Measurements from ENCODE around the gene MYO18B.

The MYO18B gene

DNA sequence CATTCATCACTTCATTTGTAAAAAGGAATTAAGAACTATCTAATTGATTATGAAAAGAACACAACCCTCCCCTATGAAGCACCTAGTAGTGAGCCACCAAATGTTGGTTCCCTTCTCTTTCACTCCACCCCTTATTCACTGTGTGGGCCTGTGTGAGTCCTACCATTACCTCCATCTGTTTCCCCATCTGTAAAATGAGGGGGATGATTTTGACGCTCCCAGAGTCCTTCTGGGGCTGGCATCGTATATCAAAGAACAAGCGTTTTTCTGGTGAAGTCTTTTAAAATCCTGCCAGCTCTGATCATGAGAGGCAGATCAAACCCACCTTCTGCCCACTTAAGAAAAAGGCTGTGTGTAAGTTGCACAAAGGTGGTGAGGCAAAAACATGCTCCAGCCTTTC lies 330.6 kb downstream of the MYO18B start:
- Histone ChIP-seq H3K4me1 (ENCODE audit: low read length) (no peaks in the 10 kb centered on the region), H4K20me1 (ENCODE audit: insufficient read depth, low read length) (no peaks in the 10 kb centered on the region), H3K36me3 (replicated peaks; ENCODE audit: insufficient read depth, low read length) (no peaks in the 10 kb centered on the region), H3F3A (ENCODE audit: insufficient read depth, low read length) (no peaks in the 10 kb centered on the region), H3K4me2 (ENCODE audit: low read depth, low read length) (no peak overlapping the region), H3K9me3 (replicated peaks; ENCODE audit: insufficient read depth, low read length) (no peaks in the 10 kb centered on the region), H2AFZ (ENCODE audit: low read length) (no peak overlapping the region), H3K27ac (ENCODE audit: low read length) (no peak overlapping the region), H3K9me2 (replicated peaks; ENCODE audit: insufficient read depth, low read length) (no peaks in the 10 kb centered on the region), H3K27me3 (replicated peaks; ENCODE audit: insufficient read depth, low read length) (peaks cover 39% of the 10 kb centered on the region), H3K79me2 (ENCODE audit: low read length) (no peaks in the 10 kb centered on the region), H3K4me3 (ENCODE audit: low read length) (no peak overlapping the region), H3K9ac (ENCODE audit: low read length) (no peak overlapping the region)
- no peak for DNase-seq
- TF ChIP-seq EZH2 (optimal IDR thresholded peaks at IDR 0.05; ENCODE audit: low read depth, low read length) (no peak), EZH2phosphoT487 (IDR thresholded peaks at IDR 0.05; ENCODE audit: low read length) (no peak)
- TF ChIP-seq, protein P1, sequence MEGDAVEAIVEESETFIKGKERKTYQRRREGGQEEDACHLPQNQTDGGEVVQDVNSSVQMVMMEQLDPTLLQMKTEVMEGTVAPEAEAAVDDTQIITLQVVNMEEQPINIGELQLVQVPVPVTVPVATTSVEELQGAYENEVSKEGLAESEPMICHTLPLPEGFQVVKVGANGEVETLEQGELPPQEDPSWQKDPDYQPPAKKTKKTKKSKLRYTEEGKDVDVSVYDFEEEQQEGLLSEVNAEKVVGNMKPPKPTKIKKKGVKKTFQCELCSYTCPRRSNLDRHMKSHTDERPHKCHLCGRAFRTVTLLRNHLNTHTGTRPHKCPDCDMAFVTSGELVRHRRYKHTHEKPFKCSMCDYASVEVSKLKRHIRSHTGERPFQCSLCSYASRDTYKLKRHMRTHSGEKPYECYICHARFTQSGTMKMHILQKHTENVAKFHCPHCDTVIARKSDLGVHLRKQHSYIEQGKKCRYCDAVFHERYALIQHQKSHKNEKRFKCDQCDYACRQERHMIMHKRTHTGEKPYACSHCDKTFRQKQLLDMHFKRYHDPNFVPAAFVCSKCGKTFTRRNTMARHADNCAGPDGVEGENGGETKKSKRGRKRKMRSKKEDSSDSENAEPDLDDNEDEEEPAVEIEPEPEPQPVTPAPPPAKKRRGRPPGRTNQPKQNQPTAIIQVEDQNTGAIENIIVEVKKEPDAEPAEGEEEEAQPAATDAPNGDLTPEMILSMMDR (IDR thresholded peaks at IDR 0.05; ENCODE audit: low read length) = no peak

DNA sequence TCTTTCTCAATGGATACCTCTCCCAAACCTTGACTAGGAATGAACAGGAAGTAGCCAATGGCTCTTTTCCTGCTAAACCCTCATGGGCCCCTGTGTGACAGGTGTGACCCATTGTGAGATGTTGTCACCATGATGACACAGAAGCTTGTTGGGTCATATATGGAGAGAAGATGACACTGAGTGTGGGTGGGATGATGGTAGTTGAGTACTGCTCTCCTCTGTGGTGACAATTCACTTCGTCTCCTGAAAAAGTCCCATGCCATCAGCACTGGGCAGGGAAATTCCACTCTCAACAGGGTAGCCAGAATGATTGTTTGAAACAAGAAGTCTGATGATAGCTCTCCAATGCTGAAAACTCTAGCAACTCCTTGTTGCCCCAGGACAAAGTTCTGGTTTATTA lies 333.3 kb downstream of the MYO18B start:
- DNase-seq = no peak
- no peaks in the 10 kb centered on the region for H3K9me2 ChIP-seq (replicated peaks; ENCODE audit: insufficient read depth, low read length)
- H3K4me2 ChIP-seq (ENCODE audit: low read depth, low read length) = no peak overlapping the region
- no peaks in the 10 kb centered on the region for H4K20me1 ChIP-seq (ENCODE audit: insufficient read depth, low read length)
- no peaks in the 10 kb centered on the region for H3K9me3 ChIP-seq (replicated peaks; ENCODE audit: insufficient read depth, low read length)
- no peaks in the 10 kb centered on the region for H3K36me3 ChIP-seq (replicated peaks; ENCODE audit: insufficient read depth, low read length)
- peaks cover 20% of the 10 kb centered on the region for H3K27me3 ChIP-seq (replicated peaks; ENCODE audit: insufficient read depth, low read length)
- H2AFZ ChIP-seq (ENCODE audit: low read length) = no peak overlapping the region
- no peaks in the 10 kb centered on the region for H3F3A ChIP-seq (ENCODE audit: insufficient read depth, low read length)
- no peak overlapping the region for H3K9ac ChIP-seq (ENCODE audit: low read length)
- no peak overlapping the region for H3K27ac ChIP-seq (ENCODE audit: low read length)
- no peaks in the 10 kb centered on the region for H3K79me2 ChIP-seq (ENCODE audit: low read length)
- no peak overlapping the region for H3K4me3 ChIP-seq (ENCODE audit: low read length)
- TF ChIP-seq EZH2phosphoT487 (IDR thresholded peaks at IDR 0.05; ENCODE audit: low read length) = no peak
- no peak for TF ChIP-seq EZH2 (optimal IDR thresholded peaks at IDR 0.05; ENCODE audit: low read depth, low read length)
- TF ChIP-seq, protein P1 (IDR thresholded peaks at IDR 0.05; ENCODE audit: low read length) = no peak
- no peaks in the 10 kb centered on the region for H3K4me1 ChIP-seq (ENCODE audit: low read length)

DNA sequence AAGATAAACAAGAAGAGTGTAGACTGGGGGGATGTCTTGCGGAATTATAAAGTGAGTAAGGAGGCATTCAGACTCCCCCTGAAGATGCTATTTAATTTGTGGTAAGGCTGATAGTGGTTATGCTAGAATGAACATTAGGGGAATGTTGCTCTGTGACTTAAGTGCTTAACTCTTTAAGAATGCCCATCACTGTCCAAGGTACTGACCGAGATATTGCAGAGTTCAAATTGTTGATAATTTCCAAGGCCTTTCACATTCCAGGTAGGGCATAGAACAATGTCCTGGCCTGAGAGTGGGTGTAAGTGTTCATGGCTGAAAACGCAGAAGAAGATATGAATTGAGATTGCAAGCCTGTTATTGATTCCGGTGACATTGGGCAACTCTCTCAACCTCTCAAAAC lies 337.0 kb downstream of the MYO18B start:
- Histone ChIP-seq H3K9me3 (replicated peaks; ENCODE audit: insufficient read depth, low read length) (no peaks in the 10 kb centered on the region), H3K27ac (ENCODE audit: low read length) (no peak overlapping the region), H3F3A (ENCODE audit: insufficient read depth, low read length) (no peaks in the 10 kb centered on the region), H3K9me2 (replicated peaks; ENCODE audit: insufficient read depth, low read length) (no peaks in the 10 kb centered on the region), H3K9ac (ENCODE audit: low read length) (no peak overlapping the region), H4K20me1 (ENCODE audit: insufficient read depth, low read length) (no peaks in the 10 kb centered on the region), H3K36me3 (replicated peaks; ENCODE audit: insufficient read depth, low read length) (no peaks in the 10 kb centered on the region), H3K4me3 (ENCODE audit: low read length) (no peak overlapping the region), H2AFZ (ENCODE audit: low read length) (no peak overlapping the region), H3K79me2 (ENCODE audit: low read length) (no peaks in the 10 kb centered on the region), H3K4me1 (ENCODE audit: low read length) (no peaks in the 10 kb centered on the region), H3K4me2 (ENCODE audit: low read depth, low read length) (no peak overlapping the region), H3K27me3 (replicated peaks; ENCODE audit: insufficient read depth, low read length) (peaks cover 7% of the 10 kb centered on the region; the same call in 1 of the 2 replicates)
- DNase-seq = no peak
- TF ChIP-seq EZH2 (optimal IDR thresholded peaks at IDR 0.05; ENCODE audit: low read depth, low read length) (no peak), EZH2phosphoT487 (IDR thresholded peaks at IDR 0.05; ENCODE audit: low read length) (no peak)
- TF ChIP-seq, protein P1 (IDR thresholded peaks at IDR 0.05; ENCODE audit: low read length) = no peak
